Bronchial epithelial cell (primary cell): ENCODE data around the gene SSR1. TPM values are rescaled to one million over a fixed set of nuclear protein-coding genes. Genes with fewer than 3 reads are reported as not detected.

Source experiments
- DNase-seq: peaks from one replicate; pipeline ENCODE4 v3.0.0-alpha.2; 2010; ENCODE audit warnings: low read depth
- FAIRE-seq: peaks from 2 replicates; lab custom pipeline; 2011; peaks lifted over from hg19 to GRCh38; lab: Jason Lieb, UNC
- H3K27me3 ChIP-seq: 2 replicates; pipeline ENCODE4 v1.5.1; 2011; ENCODE audit warnings: low read length; ENCODE audit not compliant: control insufficient read depth, insufficient read depth
- H3K36me3 ChIP-seq: 2 replicates; pipeline ENCODE4 v1.5.1; 2011; ENCODE audit warnings: low read length; ENCODE audit not compliant: control insufficient read depth, insufficient read depth
- H3K4me3 ChIP-seq: 2 replicates; pipeline ENCODE4 v1.5.1; 2011; ENCODE audit warnings: mild to moderate bottlenecking, low read depth, low read length, control low read depth
- CTCF ChIP-seq: IDR thresholded peaks from 2 replicates; pipeline ENCODE4 v1.5.1; 2011; ENCODE audit warnings: mild to moderate bottlenecking, moderate library complexity, low read length, control low read depth, inconsistent platforms; ENCODE audit not compliant: insufficient read depth, severe bottlenecking
- total RNA-seq: library from RNA; depleted of rRNA; stranded (reverse); fragments of >200 nt; gene quantifications from 2 replicates; pipeline ENCODE4 v1.2.1, GENCODE V29; 2014

The SSR1 gene
- total RNA-seq, 1 donor from 2014 or later = 36.9 TPM

GRCh38 chr6:7273709-7274108, 39.3 kb downstream of the SSR1 start:
- TF ChIP-seq CTCF = no peak
- FAIRE-seq (no peak), DNase-seq (no peak)
- Histone ChIP-seq H3K4me3 (no peak overlapping the region), H3K36me3 (no peaks in the 10 kb centered on the region), H3K27me3 (no peaks in the 10 kb centered on the region)

- no peak overlapping the region for H3K4me3 ChIP-seq
- H3K36me3 ChIP-seq = no peaks in the 10 kb centered on the region
- no peak for DNase-seq
- TF ChIP-seq CTCF = no peak
- H3K27me3 ChIP-seq = no peaks in the 10 kb centered on the region
- FAIRE-seq = no peak
Measured at GRCh38 chr6:7271205-7271534, 41.8 kb downstream of the SSR1 start.

- TF ChIP-seq CTCF = no peak
- DNase-seq (no peak), FAIRE-seq (no peak)
- no peaks in the 10 kb centered on the region for H3K27me3 ChIP-seq
- H3K4me3 ChIP-seq = no peak overlapping the region
- H3K36me3 ChIP-seq = no peaks in the 10 kb centered on the region
Measured at GRCh38 chr6:7270320-7271204, 42.4 kb downstream of the SSR1 start.

- Histone ChIP-seq H3K27me3 (no peaks in the 10 kb centered on the region), H3K4me3 (no peak overlapping the region), H3K36me3 (no peaks in the 10 kb centered on the region)
- no peak for TF ChIP-seq CTCF
- FAIRE-seq (no peak), DNase-seq (no peak)
Measured at GRCh38 chr6:7269816-7270215, 43.2 kb downstream of the SSR1 start.

- no peak for DNase-seq
- H3K36me3 ChIP-seq = no peaks in the 10 kb centered on the region
- TF ChIP-seq CTCF = no peak
- no peak overlapping the region for H3K4me3 ChIP-seq
- no peak for FAIRE-seq
- no peaks in the 10 kb centered on the region for H3K27me3 ChIP-seq
Measured at GRCh38 chr6:7268816-7269555, 44.0 kb downstream of the SSR1 start.
